ENCODE results near the gene SHROOM4.

SHROOM4 gene

DNA sequence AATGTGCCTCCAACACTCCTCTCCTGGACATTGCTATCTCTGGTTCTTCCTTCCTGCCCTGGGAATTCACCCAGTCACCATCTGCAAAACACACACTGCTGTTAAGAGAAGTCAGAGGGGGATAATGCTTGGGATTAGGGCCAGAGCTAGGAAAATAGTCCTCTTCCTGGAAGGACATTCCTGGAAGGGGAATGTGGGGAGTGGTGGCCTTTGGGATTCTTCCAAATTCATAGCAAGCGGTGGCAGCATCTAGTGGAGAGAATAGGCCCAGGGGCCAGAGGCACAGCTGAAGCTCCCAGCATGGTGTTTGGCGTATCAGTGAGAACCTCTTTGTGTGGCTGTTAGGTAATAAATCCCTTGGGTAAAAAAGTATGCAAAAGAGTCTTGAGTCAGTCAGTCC, 34.3 kb downstream of the SHROOM4 start:
- TF ChIP-seq, protein P1, sequence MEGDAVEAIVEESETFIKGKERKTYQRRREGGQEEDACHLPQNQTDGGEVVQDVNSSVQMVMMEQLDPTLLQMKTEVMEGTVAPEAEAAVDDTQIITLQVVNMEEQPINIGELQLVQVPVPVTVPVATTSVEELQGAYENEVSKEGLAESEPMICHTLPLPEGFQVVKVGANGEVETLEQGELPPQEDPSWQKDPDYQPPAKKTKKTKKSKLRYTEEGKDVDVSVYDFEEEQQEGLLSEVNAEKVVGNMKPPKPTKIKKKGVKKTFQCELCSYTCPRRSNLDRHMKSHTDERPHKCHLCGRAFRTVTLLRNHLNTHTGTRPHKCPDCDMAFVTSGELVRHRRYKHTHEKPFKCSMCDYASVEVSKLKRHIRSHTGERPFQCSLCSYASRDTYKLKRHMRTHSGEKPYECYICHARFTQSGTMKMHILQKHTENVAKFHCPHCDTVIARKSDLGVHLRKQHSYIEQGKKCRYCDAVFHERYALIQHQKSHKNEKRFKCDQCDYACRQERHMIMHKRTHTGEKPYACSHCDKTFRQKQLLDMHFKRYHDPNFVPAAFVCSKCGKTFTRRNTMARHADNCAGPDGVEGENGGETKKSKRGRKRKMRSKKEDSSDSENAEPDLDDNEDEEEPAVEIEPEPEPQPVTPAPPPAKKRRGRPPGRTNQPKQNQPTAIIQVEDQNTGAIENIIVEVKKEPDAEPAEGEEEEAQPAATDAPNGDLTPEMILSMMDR (IDR thresholded peaks at IDR 0.05; ENCODE audit: control insufficient read depth, extremely low read depth, insufficient read depth), result no peak
- H3K4me3 ChIP-seq (ENCODE audit: low read depth, low read length), result no peak overlapping the region
- no peak for DNase-seq (ENCODE audit: low read depth)

DNA sequence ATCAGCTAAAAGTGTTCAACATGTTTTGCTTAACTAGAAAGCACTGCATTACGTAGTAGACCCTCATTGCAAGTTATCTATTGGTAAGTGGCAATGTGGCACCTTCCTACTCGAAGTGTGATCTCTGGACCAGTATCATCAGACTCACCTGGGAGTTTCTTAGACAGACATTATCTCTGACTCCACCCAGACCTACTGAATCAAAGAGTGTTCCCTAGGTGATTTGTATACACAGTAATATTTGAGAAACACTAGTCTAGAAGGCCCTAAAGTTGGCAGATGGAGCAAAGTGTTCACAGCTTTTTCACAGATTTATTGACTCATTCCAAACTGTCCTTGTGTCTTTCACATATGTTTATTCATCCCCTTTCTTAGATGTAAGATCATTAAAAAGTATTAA, 35.7 kb downstream of the SHROOM4 start:
- no peak for DNase-seq (ENCODE audit: low read depth)
- H3K4me3 ChIP-seq (ENCODE audit: low read depth, low read length), result no peak overlapping the region
- TF ChIP-seq, protein P1 (IDR thresholded peaks at IDR 0.05; ENCODE audit: control insufficient read depth, extremely low read depth, insufficient read depth), result no peak

DNA sequence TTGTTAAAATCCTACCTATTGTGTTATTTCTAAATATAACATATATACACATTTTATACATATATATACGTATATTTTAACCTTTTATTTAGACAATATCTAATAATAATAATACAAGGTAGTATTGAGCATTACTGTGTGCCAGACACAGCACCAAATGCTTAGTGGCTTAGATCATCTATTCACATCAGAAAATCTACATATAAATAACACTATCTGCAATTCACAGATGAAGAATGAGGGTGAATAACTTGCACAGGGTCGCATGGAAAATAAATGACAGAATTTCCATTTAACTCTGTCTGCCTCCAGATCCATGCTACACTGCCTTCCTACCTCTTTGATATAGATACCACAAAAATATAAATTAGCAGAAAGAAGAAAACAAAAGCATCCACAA, 37.7 kb downstream of the SHROOM4 start:
- TF ChIP-seq, protein P1 (IDR thresholded peaks at IDR 0.05; ENCODE audit: control insufficient read depth, extremely low read depth, insufficient read depth), result no peak
- DNase-seq (ENCODE audit: low read depth), result no peak
- no peak overlapping the region for H3K4me3 ChIP-seq (ENCODE audit: low read depth, low read length)

DNA sequence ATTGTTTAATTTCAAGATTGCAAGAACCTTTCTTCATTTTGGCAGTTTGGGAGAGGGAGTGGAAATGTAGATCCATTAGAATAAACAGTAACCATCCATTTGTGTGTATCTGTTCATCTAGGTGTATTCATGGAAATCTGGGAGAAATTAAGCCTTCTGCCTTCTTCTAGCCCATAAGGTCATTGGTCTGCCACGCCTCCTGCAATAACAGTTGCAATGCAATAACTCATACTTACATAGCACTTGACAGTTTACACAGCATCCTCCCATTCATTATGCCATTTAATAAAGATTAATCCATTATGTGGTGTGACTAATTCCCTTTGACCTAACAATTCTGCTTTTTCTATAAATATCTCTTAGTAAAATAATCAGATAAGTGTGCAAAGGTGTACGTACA, 42.6 kb downstream of the SHROOM4 start:
- TF ChIP-seq, protein P1 (IDR thresholded peaks at IDR 0.05; ENCODE audit: control insufficient read depth, extremely low read depth, insufficient read depth), result no peak
- H3K4me3 ChIP-seq (ENCODE audit: low read depth, low read length), result no peak overlapping the region
- no peak for DNase-seq (ENCODE audit: low read depth)

DNA sequence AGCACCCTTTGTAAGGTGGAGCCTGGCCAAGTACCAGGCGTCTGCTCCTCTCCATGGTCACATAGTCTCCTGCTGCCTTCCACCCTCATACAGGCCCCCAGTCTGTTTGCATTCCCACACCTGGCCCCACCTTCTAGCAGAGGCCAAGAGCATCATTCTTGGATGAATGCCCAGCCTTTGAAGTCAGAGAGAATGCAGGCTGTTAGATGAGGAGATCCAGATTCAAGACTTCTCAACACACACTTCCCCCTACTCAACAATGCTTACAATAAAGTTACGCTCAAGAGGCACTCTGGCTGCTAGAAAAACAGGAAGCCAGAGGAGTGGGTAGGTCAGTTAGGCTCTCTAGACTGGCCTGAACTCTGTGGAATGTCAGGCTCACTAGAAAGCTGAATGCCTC, 43.3 kb downstream of the SHROOM4 start:
- TF ChIP-seq, protein P1 (IDR thresholded peaks at IDR 0.05; ENCODE audit: control insufficient read depth, extremely low read depth, insufficient read depth), result no peak
- H3K4me3 ChIP-seq (ENCODE audit: low read depth, low read length), result no peak overlapping the region
- no peak for DNase-seq (ENCODE audit: low read depth)

DNA sequence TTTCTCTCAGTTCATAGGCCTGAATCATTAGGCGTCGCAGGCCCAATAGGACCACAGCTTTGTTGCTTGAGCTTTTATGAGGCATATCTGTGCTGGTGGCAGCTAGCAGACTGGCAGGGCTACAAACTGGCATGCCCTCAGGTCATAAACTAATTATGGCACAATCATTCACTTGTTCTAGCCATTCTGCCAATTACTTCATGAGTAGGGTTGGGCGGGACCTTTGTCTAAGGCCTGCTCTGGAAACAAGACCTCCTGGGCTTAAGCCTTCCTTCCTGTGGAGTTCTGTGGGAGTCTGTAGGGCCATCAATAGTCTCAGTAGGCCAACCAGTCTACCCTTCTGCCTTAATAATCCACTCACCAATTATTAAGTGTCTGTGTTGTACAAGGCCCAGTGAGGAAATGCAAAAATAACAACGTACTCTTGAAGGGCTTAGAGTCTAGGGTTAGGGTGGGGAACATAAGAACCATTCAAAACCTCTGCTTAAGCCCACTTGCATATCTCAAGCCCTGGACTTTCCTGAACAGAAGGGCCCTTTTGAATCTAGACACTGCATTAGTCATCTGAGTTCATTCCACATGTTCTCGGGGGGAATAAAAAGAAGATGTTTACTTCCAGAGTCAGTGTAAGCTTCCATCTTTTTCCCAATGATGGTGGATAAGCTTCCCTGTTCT, 44.5 kb downstream of the SHROOM4 start:
- DNase-seq (ENCODE audit: low read depth), result no peak
- H3K4me3 ChIP-seq (ENCODE audit: low read depth, low read length), result no peak overlapping the region
- TF ChIP-seq, protein P1 (IDR thresholded peaks at IDR 0.05; ENCODE audit: control insufficient read depth, extremely low read depth, insufficient read depth), result no peak

DNA sequence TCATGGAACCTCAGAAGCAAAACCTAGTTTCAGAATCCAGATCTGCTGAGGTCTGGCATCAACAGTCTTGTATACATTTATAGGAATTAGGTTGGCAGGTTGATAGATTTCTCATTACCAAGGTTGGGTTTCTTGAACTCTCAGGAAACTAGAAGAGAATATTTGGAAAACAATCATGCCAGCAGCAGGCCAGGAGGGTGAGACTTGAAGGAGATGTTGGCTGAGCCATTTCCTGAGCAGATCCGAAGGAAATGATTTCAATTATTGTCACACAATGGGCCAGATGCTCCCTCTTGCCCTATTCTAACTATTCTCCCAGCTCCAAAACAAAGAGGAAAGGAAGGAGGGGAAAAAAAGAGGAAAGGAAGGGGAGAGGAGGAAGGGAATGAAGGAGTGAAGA, 45.2 kb downstream of the SHROOM4 start:
- DNase-seq (ENCODE audit: low read depth), result no peak
- no peak overlapping the region for H3K4me3 ChIP-seq (ENCODE audit: low read depth, low read length)
- TF ChIP-seq, protein P1 (IDR thresholded peaks at IDR 0.05; ENCODE audit: control insufficient read depth, extremely low read depth, insufficient read depth), result no peak
